HG02981 (cell line): ENCODE measurements around the gene ATP2B3.
A peak's percentile ranks its signal among the peaks of the same experiment; 100 is the strongest.

Experiments
- ATAC-seq: cut with Tn5 transposase; IDR thresholded peaks from one replicate; pipeline ENCODE4 v1.9.1; 2021; ENCODE audit warnings: mild to moderate bottlenecking, moderate library complexity; ENCODE audit not compliant: unreplicated experiment

Gene ATP2B3

GRCh38 chrX:153507484-153508178, 9.8 kb upstream of the ATP2B3 start:
- peak; percentile 77 for ATAC-seq

DNA sequence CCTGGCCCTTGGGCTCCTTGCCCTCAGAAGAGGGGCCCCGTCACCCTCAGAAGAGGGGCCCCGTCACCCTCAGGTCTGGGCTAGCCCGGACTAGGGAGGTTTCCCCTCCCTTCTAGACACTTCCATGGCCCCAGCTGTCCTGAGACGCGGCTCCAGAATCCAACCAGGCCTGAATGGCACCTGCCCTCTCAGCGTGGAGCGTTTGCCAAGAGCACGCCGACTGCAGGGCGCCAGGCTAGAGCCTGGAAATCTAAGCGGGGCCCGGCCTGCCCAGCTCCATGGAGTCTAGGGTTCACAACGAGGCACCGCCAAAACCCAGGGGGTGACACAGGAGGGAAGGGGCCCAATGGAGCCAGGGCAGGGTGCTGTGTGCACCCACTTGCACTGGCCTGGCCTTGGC, 7.8 kb upstream of the ATP2B3 start:
- ATAC-seq = no peak

GRCh38 chrX:153510383-153510782, 7.1 kb upstream of the ATP2B3 start:
- no peak for ATAC-seq

- no peak for ATAC-seq
Measured at GRCh38 chrX:153511784-153512500, 5.5 kb upstream of the ATP2B3 start.

DNA sequence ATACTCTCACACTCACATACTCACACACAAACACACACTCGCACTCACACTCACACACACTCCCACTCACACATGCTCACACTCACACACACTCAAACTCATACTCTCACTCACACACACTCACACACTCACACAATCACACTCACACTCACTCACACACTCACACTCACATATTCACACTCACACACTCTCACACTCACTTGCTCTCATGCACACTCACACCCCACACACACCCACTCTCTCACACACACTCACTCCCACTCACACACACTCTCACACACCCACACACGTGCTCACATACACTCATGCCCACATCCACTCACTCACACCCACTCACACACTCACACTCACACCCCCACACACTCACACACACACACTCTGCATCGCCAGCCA, 4.9 kb upstream of the ATP2B3 start:
- no peak for ATAC-seq

- no peak for ATAC-seq
Measured at GRCh38 chrX:153513265-153513664, 4.2 kb upstream of the ATP2B3 start.

- ATAC-seq = no peak
Measured at GRCh38 chrX:153514259-153514658, 3.2 kb upstream of the ATP2B3 start.

DNA sequence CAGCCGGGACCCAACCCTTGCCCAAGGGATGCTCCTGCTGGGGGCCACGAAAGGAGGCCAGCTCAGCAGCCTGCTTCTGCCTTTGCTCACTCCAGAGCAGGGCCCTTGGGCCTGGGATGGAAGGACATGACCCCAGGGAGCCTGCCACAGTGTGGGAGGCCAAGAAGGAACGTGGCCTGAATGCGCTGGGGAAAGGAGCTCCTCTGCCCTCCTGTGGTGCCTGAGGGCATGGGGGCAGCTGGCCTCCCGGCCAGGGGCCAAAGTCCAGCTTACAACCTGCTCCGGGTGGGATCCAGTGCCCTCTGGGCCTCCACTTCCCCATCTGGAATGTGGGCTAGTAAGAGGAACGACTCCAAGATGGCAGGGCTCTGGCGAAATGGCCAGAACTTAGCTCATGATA, 2.0 kb upstream of the ATP2B3 start:
- no peak for ATAC-seq

- ATAC-seq = no peak
Measured at GRCh38 chrX:153516073-153516472, 1.4 kb upstream of the ATP2B3 start.

DNA sequence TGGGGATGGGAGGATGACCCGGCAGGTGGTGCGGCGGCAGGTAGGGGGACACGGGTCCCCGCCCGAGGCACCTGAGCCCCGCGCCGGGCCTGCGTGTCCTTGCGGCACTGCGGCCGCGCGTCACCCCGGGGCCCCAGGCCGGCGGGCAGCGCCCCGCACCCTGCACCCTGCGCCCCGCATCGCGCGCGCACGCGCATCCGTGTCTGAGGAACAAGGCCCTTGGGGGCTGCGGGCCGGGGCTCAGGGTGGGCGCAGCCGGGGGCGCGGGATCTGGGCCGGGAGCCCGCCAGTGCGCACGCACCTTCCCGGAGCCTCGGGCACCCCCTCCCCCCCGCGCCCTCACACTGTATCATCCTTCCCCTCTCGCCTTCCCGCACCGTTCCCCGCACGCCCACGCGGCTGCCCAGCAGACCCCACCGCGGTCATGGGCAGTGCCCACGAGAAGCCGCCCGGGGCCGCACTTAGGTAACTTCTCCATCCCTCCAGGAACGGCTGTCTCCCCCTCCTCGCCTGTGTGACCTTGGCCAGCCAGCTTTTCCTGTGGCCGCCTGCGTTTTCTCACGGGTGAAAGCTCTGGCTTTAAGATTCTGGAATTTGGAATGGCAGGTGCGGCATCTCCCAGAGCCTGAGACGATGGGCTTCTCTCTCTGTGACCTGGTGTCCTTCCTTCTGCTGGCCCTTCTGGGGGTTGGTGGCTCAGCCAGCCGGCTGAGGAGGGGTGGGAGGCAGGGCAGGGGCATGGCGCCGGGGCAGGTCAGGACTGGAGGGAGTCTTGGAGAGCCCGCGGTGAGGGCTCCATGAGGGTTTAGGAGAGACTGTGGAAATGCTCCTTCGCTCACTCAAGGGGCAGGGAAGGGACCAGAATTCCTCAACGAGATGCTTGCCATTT, 748 bp downstream of the ATP2B3 start:
- ATAC-seq = no peak

- ATAC-seq = no peak
Measured at GRCh38 chrX:153519569-153520286, 2.3 kb downstream of the ATP2B3 start.

- no peak for ATAC-seq
Measured at GRCh38 chrX:153520287-153520917, 3.0 kb downstream of the ATP2B3 start.

DNA sequence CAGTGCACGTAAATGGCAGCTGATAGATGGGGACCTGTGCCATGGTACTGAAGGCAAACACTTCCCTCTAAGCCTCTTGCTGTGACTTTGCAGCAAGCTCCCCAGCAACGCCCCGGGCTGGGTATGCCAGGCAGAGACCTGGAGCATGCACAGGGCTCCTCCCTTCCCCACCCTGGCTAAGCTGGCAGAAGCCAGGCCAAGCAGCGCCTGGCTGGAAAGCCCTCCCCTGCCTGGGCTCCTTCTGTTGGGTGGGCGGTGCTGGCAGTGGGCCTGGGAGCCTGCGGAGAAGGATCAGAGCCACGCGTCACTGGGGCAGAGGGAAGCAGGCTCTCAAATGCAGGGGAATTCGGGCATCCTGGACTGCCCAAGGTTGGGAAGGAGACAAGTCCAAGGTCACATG, 3.6 kb downstream of the ATP2B3 start:
- no peak for ATAC-seq

DNA sequence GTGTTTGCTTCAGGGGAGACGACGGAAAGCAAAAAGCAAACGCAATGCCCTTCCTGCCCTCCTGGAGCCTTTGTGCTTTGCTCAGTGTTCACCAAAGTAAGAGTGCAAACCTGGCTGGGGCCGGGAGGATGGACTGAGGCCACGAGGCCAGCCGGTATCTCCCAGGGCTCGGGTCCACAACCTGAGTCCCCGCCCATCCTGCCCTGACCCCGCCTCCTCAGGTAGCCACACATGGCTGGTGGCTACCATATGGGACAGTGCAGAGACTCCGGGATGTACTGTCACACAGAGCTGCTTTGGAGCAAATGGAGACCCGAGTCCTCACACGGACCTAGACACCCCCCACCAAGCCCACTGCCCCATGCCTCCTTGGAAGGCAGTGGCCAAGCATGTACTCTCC, 4.8 kb downstream of the ATP2B3 start:
- ATAC-seq = no peak

DNA sequence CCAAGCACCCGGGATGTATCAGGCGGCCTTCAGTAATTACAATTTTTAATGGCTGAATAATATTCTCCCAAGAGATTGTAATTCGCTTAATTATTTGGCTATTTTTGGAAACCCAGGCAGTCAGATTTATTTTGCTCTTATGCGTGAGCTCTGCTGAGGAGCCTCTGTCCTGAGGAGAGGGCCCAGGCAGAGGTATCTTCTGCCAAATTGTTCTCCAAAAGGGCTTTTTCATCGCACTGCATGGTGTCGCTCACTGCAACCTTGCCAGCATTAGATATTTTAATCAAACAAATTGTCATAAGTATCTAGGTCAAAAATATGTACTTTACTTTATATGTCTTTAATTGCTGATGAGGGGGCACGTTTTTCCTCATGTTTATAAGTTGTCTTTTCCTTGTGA, 5.8 kb downstream of the ATP2B3 start:
- ATAC-seq = no peak

GRCh38 chrX:153524234-153524633, 6.8 kb downstream of the ATP2B3 start:
- no peak for ATAC-seq

DNA sequence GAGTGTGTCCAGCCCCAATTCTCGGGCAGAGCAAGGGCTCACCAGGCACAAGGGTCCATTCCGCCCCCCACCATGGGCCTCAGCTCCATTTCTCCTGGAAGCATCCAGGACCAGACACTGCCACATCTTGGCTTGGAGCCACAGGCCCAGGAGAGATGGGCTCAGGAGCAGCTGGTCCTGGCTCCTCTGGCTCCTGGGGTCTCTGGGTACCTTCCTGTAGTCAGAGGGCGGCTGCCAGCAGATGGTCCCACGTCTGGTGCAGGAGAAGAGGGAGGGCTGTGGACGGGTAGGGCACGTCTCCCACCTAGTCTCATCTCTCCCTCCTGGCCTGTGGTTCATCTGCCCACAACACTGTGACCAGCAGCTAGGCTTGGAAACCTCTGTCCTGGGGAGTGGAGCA, 8.0 kb downstream of the ATP2B3 start:
- no peak for ATAC-seq

- ATAC-seq = no peak
Measured at GRCh38 chrX:153526042-153526441, 8.6 kb downstream of the ATP2B3 start.

DNA sequence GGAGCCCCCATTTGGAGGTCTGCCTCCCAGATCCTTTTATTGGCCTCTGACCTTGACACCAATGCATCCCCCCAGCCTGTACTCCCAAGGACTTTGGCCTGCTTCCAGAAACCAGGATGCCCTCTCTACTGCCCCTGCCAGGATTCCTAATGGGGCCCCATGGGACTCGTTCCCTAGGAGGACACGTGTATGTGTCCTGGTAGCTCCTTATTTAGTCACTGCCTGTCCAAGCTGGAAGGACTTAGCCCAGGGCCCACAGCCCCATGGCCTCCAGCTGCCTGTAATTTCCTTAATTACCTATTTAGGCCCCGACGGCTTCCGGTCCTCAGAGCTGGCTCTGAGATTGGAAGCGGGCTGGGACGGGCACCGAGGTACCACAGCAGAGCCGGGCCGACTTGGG, 9.4 kb downstream of the ATP2B3 start:
- ATAC-seq = no peak

DNA sequence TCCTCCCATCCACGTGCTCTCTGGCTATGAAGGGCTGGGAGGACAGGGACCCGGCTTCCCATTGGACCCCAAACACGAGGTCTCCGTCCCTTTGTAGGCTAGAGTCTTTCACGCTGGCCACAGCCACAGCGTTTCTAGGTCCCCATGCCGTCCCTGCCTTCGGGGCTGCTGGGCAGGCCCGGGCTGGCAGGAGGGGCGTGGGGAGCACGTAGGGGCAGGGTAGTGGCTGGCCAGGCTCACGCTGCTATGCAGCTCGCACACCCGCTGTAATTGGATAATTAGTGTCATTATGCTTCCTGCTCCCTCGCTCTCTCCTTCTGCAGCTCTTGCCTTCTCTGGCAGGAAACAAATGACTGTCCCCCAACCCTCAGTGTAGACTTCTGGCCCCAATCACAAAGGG, 9.8 kb downstream of the ATP2B3 start:
- ATAC-seq = no peak
